HCT116 (cell line): Measurements from ENCODE around the gene ADI1. TPM values are rescaled to one million over a fixed set of nuclear protein-coding genes. Genes with fewer than 3 reads are reported as not detected.

ENCODE experiments used
- ATAC-seq: fragments of 200-7000 bp; cut with Tn5 transposase; 2 replicates; pipeline ENCODE4 v1.9.1; 2020; ENCODE audit warnings: mild to moderate bottlenecking, moderate library complexity
- BruUV-seq: library from RNA; stranded (reverse); fragments of 400-500 nt; replicated peaks from 2 replicates; lab custom pipeline; 2021; lab: Mats Ljungman, UMichigan
- CTCF ChIA-PET: fragments of 300-600 bp; sonication (Branson Sonifier 250); formaldehyde crosslinking; loops from one replicate; lab custom pipeline; 2021; ENCODE audit warnings: antibody characterized with exemption; lab: Charles Lee
- POLR2A ChIA-PET: fragments of 300-600, 350-600 bp; sonication (Branson Sonifier 250); formaldehyde crosslinking; loops from one replicate; lab custom pipeline; 2021; ENCODE audit warnings: antibody characterized with exemption; lab: Charles Lee
- RAD21 ChIA-PET, 2 experiments: fragments of 300-600 bp; sonication (Branson Sonifier 250); formaldehyde crosslinking; loops; one replicate each; lab custom pipeline; 2023; ENCODE audit warnings: low total read pairs in 2 of 2; ENCODE audit not compliant: uncharacterized antibody in 2 of 2, unreplicated experiment in 2 of 2, low non-redundant PET in 1 of 2; lab: Charles Lee
- DNase-seq: peaks from one replicate; pipeline ENCODE4 v3.0.0-alpha.2; 2010; ENCODE audit warnings: low read depth, low spot score
- H2AFZ ChIP-seq: fragments of 200-600 bp; shearing (Covaris generic), sonication (generic); 2 replicates; pipeline ENCODE4 v1.6.1; 2017; ENCODE audit warnings: low read depth, mixed run types, mixed read lengths, antibody characterized with exemption, low read length; ENCODE audit not compliant: poor library complexity, severe bottlenecking
- H3K27ac ChIP-seq: 2 replicates; pipeline ENCODE4 v1.5.1; 2012; ENCODE audit warnings: low read depth, low read length
- H3K27me3 ChIP-seq: fragments of 200-600 bp; sonication (generic); 2 replicates; pipeline ENCODE4 v1.6.1; 2016; ENCODE audit warnings: mixed run types, low read length, mixed read lengths; ENCODE audit not compliant: insufficient read depth
- H3K36me3 ChIP-seq, 2 experiments: fragments of 200-500 bp in 1 of 2; fragments of 200-600 bp in 1 of 2; sonication (Bioruptor generic) in 1 of 2; sonication (generic) in 1 of 2; 2 replicates each; pipeline versions ENCODE4 v1.5.1 to v1.6.1; 2014 to 2016; ENCODE audit warnings: low read length in 2 of 2, inconsistent platforms in 1 of 2, mixed read lengths in 1 of 2, mixed run types in 1 of 2; ENCODE audit not compliant: insufficient read depth in 2 of 2, control insufficient read depth in 1 of 2
- H3K4me1 ChIP-seq, 2 experiments: fragments of 200-600 bp in 1 of 2; sonication (generic) in 1 of 2; 2 replicates each; pipeline versions ENCODE4 v1.5.1 to v1.6.1; 2012 to 2017; ENCODE audit warnings: low read length in 2 of 2, inconsistent platforms in 1 of 2, mild to moderate bottlenecking in 1 of 2, mixed read lengths in 1 of 2, mixed run types in 1 of 2, moderate library complexity in 1 of 2; ENCODE audit not compliant: insufficient read depth in 2 of 2, control insufficient read depth in 1 of 2
- H3K4me2 ChIP-seq: fragments of 200-600 bp; sonication (generic); 2 replicates; pipeline ENCODE4 v1.6.1; 2017; ENCODE audit warnings: mixed run types, low read length, mixed read lengths
- H3K4me3 ChIP-seq, 2 experiments: fragments of 200-600 bp in 1 of 2; sonication (generic) in 1 of 2; replicated peaks in 1 of 2; 2 replicates each; pipeline ENCODE4 v1.5.1; 2011 to 2016; ENCODE audit warnings: low read length in 2 of 2, control low read depth in 1 of 2, low read depth in 1 of 2, mild to moderate bottlenecking in 1 of 2, mixed read lengths in 1 of 2, mixed run types in 1 of 2
- H3K79me2 ChIP-seq: fragments of 200-600 bp; sonication (generic); 2 replicates; pipeline ENCODE4 v1.6.1; 2017; ENCODE audit warnings: mild to moderate bottlenecking, mixed run types, low read length, moderate library complexity, mixed read lengths; ENCODE audit not compliant: insufficient read depth
- H3K9ac ChIP-seq: fragments of 200-600 bp; sonication (generic); 2 replicates; pipeline ENCODE4 v1.6.1; 2016; ENCODE audit warnings: low read length, mixed read lengths
- H3K9me2 ChIP-seq: fragments of 200-600 bp; sonication (generic), shearing (Covaris generic); 2 replicates; pipeline ENCODE4 v1.6.1; 2017; ENCODE audit warnings: mixed run types, mild to moderate bottlenecking, moderate library complexity; ENCODE audit not compliant: insufficient read depth
- H3K9me3 ChIP-seq, 2 experiments: fragments of 200-500 bp in 1 of 2; fragments of 200-600 bp in 1 of 2; sonication (Bioruptor generic) in 1 of 2; sonication (generic) in 1 of 2; 2 replicates each; pipeline ENCODE4 v1.6.1; 2014 to 2017; ENCODE audit warnings: low read length in 2 of 2, mixed read lengths in 2 of 2, inconsistent platforms in 1 of 2, low read depth in 1 of 2, mild to moderate bottlenecking in 1 of 2, mixed run types in 1 of 2, moderate library complexity in 1 of 2; ENCODE audit not compliant: control insufficient read depth in 1 of 2, insufficient read depth in 1 of 2
- H4K20me1 ChIP-seq: fragments of 200-600 bp; sonication (generic), shearing (Covaris generic); 2 replicates; pipeline ENCODE4 v1.6.1; 2017; ENCODE audit warnings: mixed run types, mild to moderate bottlenecking, moderate library complexity; ENCODE audit not compliant: insufficient read depth
- CBX3 ChIP-seq: IDR thresholded peaks from 2 replicates; pipeline ENCODE4 v1.6.1; 2012; ENCODE audit warnings: low read depth
- CEBPB ChIP-seq: IDR thresholded peaks from 2 replicates; pipeline ENCODE4 v1.6.1; 2012; ENCODE audit warnings: low read depth
- EZH2 ChIP-seq: fragments of 200-600 bp; sonication (generic); IDR thresholded peaks from 2 replicates; pipeline ENCODE4 v1.6.1; 2017; ENCODE audit warnings: antibody characterized with exemption, mixed run types
- EZH2phosphoT487 ChIP-seq: fragments of 200-600 bp; IDR thresholded peaks from 2 replicates; pipeline ENCODE4 v1.6.1; 2018; ENCODE audit warnings: antibody characterized with exemption, borderline replicate concordance
- FOSL1 ChIP-seq: IDR thresholded peaks from 2 replicates; pipeline ENCODE4 v1.6.1; 2012; ENCODE audit warnings: low read depth
- JUND ChIP-seq: IDR thresholded peaks from 2 replicates; pipeline ENCODE4 v1.6.1; 2012
- SIN3A ChIP-seq: IDR thresholded peaks from 2 replicates; pipeline ENCODE4 v1.6.1; 2012; ENCODE audit warnings: low read depth
- SP1 ChIP-seq: IDR thresholded peaks from 2 replicates; pipeline ENCODE4 v1.6.1; 2012; ENCODE audit warnings: low read depth
- SRF ChIP-seq: IDR thresholded peaks from 2 replicates; pipeline ENCODE4 v1.6.1; 2012; ENCODE audit warnings: low read depth
- TCF7L2 ChIP-seq: IDR thresholded peaks from 2 replicates; pipeline ENCODE4 v1.7.0; 2011; ENCODE audit warnings: borderline replicate concordance, inconsistent platforms; ENCODE audit not compliant: insufficient read depth, insufficient read length; ENCODE audit errors: extremely low read depth
- ZFX ChIP-seq: fragments of 450-650 bp; IDR thresholded peaks from 2 replicates; pipeline ENCODE4 v1.6.1; 2017
- intact Hi-C: fragments of 100-400 bp; cut with micrococcal nuclease; formaldehyde crosslinking; loops from 2 replicates; pipeline ENCODE4 v1.10.0; 2022
- total RNA-seq: library from RNA; stranded (reverse); gene quantifications from one replicate; pipeline ENCODE4 v1.2.1, GENCODE V29; 2021; ENCODE audit not compliant: unreplicated experiment
- TF ChIP-seq, protein P1 (sequence below): IDR thresholded peaks from 2 replicates; pipeline ENCODE4 v1.6.1; 2012

Gene ADI1
- total RNA-seq, 1 experiment from 2014 or later = 27.0 TPM

DNA sequence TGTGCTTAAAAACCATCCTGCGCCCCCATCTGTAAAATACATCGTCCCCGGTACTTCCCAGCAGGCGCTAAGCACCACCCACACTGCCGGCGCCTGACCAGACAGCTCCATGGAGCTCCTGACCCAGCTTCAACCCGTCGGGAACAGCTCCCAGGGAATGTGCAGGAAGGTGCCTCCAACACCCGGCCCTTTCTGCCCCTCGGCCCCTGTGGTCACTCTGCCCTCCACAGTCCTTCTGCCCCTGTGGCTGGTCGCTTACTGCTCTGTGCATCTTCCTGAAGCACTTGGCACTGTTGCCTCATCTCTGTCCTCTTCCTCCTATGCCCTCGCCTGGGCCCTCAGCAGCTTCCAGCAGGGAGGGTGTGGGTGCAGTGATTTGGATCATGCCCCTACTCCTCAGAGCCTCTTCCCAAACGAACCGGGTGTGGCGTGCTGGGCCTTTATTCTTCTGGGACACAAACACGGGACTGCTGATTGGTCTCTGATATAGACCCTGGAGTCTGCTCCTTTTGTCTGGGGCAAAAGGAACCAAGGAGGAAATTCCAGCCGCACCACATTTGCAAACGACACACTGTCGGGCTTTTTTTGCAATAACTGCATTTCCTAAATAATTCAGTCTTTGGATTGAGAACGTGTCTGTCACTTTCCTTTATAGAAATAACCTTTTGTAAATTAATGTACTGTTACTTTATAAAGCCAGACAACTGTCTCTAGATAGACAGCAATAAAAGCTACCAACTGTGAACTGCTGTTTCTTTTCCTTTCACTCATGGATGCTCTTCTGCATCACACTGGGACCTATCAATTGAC, 65.9 kb downstream of the ADI1 start (continued):
- no peak for TF ChIP-seq TCF7L2
- no peak for TF ChIP-seq SP1

DNA sequence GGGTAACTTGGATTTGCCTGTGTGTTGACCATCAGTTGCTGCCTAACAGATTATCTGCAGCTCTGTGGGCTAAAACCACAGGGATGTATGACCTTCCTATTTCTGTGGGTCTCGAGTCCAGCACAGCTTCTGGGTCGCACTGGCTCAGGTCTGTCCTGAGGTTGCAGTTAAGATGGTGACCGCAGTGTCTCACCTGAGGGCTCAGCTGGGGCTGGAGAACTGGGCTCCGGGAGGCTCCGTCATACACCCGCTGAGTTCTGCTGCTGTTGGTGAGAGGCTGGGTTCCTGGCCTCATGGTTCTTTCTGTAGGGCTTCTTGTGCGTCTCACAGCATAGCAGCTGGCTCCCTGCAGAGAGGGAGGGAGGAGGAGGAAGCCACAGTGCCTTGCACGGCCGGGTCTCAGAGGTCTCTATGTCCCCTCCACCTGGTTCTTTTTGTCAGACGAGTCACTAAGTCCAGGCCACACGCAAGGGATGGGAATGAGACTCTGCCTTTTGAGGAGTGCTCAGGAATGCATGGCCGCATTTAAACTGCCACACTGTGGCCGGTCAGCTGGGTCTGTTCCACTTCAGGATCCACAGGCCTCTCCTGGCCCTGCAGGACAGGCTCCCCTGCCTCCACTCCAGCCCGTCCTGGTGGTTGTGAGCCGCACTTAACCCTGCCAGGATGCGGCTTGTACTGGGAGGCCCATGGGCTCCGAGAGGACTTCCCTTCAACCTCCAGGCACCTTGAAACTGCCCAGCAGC, 67.2 kb downstream of the ADI1 start:
- intact Hi-C loops = no loop called here
- ChIA-PET RAD21 (no interaction called here), CTCF (no interaction called here), POLR2A (no interaction called here)
- BruUV-seq = no TSS peak
- H3K36me3 ChIP-seq = peaks cover 0 to 2% of the 10 kb centered on the region in 2 experiments; a peak in 1 of 4 replicates
- H3K4me3 ChIP-seq = no peak overlapping the region
- DNase-seq = no peak
- H3K4me2 ChIP-seq = no peak overlapping the region
- H3K9me3 ChIP-seq = no peaks in the 10 kb centered on the region
- H3K4me1 ChIP-seq = no peaks in the 10 kb centered on the region
- no peaks in the 10 kb centered on the region for H3K9me2 ChIP-seq
- no peaks in the 10 kb centered on the region for H3K27me3 ChIP-seq
- no peak overlapping the region for H2AFZ ChIP-seq
- no peak overlapping the region for H3K9ac ChIP-seq
- no peak overlapping the region for H3K27ac ChIP-seq
- TF ChIP-seq ZFX (no peak), CBX3 (no peak), SRF (no peak), CEBPB (no peak), FOSL1 (no peak), SIN3A (no peak), JUND (no peak), EZH2phosphoT487 (no peak), EZH2 (no peak)
- TF ChIP-seq, protein P1, sequence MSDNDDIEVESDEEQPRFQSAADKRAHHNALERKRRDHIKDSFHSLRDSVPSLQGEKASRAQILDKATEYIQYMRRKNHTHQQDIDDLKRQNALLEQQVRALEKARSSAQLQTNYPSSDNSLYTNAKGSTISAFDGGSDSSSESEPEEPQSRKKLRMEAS = no peak
- H3K79me2 ChIP-seq = no peaks in the 10 kb centered on the region
- no peak for ATAC-seq
- H4K20me1 ChIP-seq = no peaks in the 10 kb centered on the region
